HepG2 (cell line): ENCODE data around the gene PPP2R5C. TPM values are rescaled to one million over a fixed set of nuclear protein-coding genes. Genes with fewer than 3 reads are reported as not detected.
A peak's percentile ranks its signal among the peaks of the same experiment; 100 is the strongest.

Experiments used
- ATAC-seq: fragments of 200-7000 bp; cut with Tn5 transposase; 3 replicates; pipeline ENCODE4 v1.9.1; 2020; ENCODE audit warnings: mild to moderate bottlenecking, moderate library complexity
- BruUV-seq: library from RNA; stranded (reverse); fragments of 400-500 nt; replicated peaks from 2 replicates; lab custom pipeline; 2021; lab: Mats Ljungman, UMichigan
- CTCF ChIA-PET: fragments of 300-600 bp; formaldehyde crosslinking; extraction: SDS; loops from one replicate; lab custom pipeline; 2021; ENCODE audit warnings: low total read pairs, inconsistent platforms, low intra/inter-chr PET ratio; lab: Yijun Ruan, JAX
- POLR2A ChIA-PET: fragments of 350-600 bp; sonication (Branson Sonifier 250); formaldehyde crosslinking; loops from one replicate; lab custom pipeline; 2020; ENCODE audit warnings: antibody characterized with exemption, inconsistent platforms; lab: Yijun Ruan, JAX
- DNase-seq: peaks from one replicate; pipeline ENCODE4 v3.0.0-alpha.2; 2015; ENCODE audit warnings: low spot score
- FAIRE-seq: peaks from 3 replicates; lab custom pipeline; 2011; peaks lifted over from hg19 to GRCh38; lab: Jason Lieb, UNC
- H2AFZ ChIP-seq: one replicate; pipeline ENCODE4 v1.6.1; 2011; ENCODE audit warnings: low read length, inconsistent platforms
- H3K27ac ChIP-seq: fragments of 300-600 bp; 3 replicates; pipeline ENCODE4 v1.8.0; 2011; ENCODE audit warnings: mixed run types, mild to moderate bottlenecking, mixed read lengths, low read length, inconsistent platforms; ENCODE audit not compliant: insufficient read depth; ENCODE audit errors: extremely low read length
- H3K27me3 ChIP-seq, 2 experiments: fragments of 200-600 bp in 1 of 2; 2 replicates in 1 of 2; 3 replicates in 1 of 2; pipeline versions ENCODE4 v1.6.0 to v1.8.0; 2011; ENCODE audit warnings: low read length in 2 of 2, mild to moderate bottlenecking in 2 of 2, moderate library complexity in 2 of 2, inconsistent platforms in 1 of 2; ENCODE audit not compliant: insufficient read depth in 2 of 2, control insufficient read depth in 1 of 2
- H3K36me3 ChIP-seq, 2 experiments: fragments of 200-600 bp in 1 of 2; replicated peaks in 1 of 2; 2 replicates in 1 of 2; 3 replicates in 1 of 2; pipeline versions ENCODE4 v1.5.1 to v1.8.0; 2011; ENCODE audit warnings: low read length in 2 of 2, inconsistent platforms in 1 of 2; ENCODE audit not compliant: insufficient read depth in 2 of 2, control insufficient read depth in 1 of 2
- H3K4me1 ChIP-seq: 2 replicates; pipeline ENCODE4 v1.5.1; 2012; ENCODE audit warnings: low read length, inconsistent platforms; ENCODE audit not compliant: insufficient read depth
- H3K4me2 ChIP-seq: 2 replicates; pipeline ENCODE4 v1.6.0; 2011; ENCODE audit warnings: low read depth, low read length, inconsistent platforms
- H3K4me3 ChIP-seq, 3 experiments: fragments of 200-600 bp in 1 of 3; sonication (generic), shearing (Covaris generic) in 1 of 3; replicated peaks in 1 of 3; 2 replicates each; pipeline ENCODE4 v1.5.1; 2011 to 2016; ENCODE audit warnings: low read length in 3 of 3, inconsistent platforms in 2 of 3, low read depth in 2 of 3, mild to moderate bottlenecking in 2 of 3, control low read depth in 1 of 3, mixed read lengths in 1 of 3; ENCODE audit not compliant: insufficient read depth in 1 of 3
- H3K79me2 ChIP-seq: one replicate; pipeline ENCODE4 v1.6.1; 2011; ENCODE audit warnings: low read length, inconsistent platforms; ENCODE audit not compliant: insufficient read depth
- H3K9ac ChIP-seq: 2 replicates; pipeline ENCODE4 v1.6.0; 2011; ENCODE audit warnings: mild to moderate bottlenecking, low read depth, low read length, inconsistent platforms; ENCODE audit not compliant: insufficient read depth
- H3K9me3 ChIP-seq: 2 replicates; pipeline ENCODE4 v1.5.1; 2012; ENCODE audit warnings: mild to moderate bottlenecking, low read length
- H4K20me1 ChIP-seq: 2 replicates; pipeline ENCODE4 v1.6.0; 2011; ENCODE audit warnings: inconsistent platforms, mild to moderate bottlenecking, low read length, moderate library complexity; ENCODE audit not compliant: insufficient read depth
- BCL6 ChIP-seq: IDR thresholded peaks from 2 replicates; pipeline ENCODE4 v1.6.1; 2016; ENCODE audit warnings: missing genetic modification reagents, missing compliant biosample characterization
- CBX1 ChIP-seq: IDR thresholded peaks from one replicate; pipeline ENCODE4 v1.6.1; 2016; ENCODE audit warnings: antibody characterized with exemption, low read depth
- CEBPB ChIP-seq: IDR thresholded peaks from 2 replicates; pipeline ENCODE4 v1.6.1; 2011; ENCODE audit warnings: low read depth, low read length, improper control_type of control experiment, borderline replicate concordance
- KLF9 ChIP-seq: IDR thresholded peaks from 2 replicates; pipeline ENCODE4 v1.6.1; 2016; ENCODE audit warnings: low read depth
- MAFG ChIP-seq: sonication (generic); formaldehyde crosslinking; IDR thresholded peaks from 2 replicates; pipeline ENCODE4 v1.5.1; 2020; ENCODE audit warnings: mild to moderate bottlenecking, missing genetic modification reagents
- MIXL1 ChIP-seq: IDR thresholded peaks from 2 replicates; pipeline ENCODE4 v1.6.1; 2016
- SMAD1 ChIP-seq: sonication (generic); formaldehyde crosslinking; IDR thresholded peaks from 2 replicates; pipeline ENCODE4 v1.4.0; 2020; ENCODE audit warnings: missing genetic modification reagents, low read depth, mild to moderate bottlenecking, borderline replicate concordance
- ZNF251 ChIP-seq: sonication (generic); formaldehyde crosslinking; IDR thresholded peaks from 2 replicates; pipeline ENCODE4 v1.9.0; 2021; ENCODE audit warnings: mild to moderate bottlenecking, missing genetic modification reagents
- ZNF569 ChIP-seq: sonication (generic); formaldehyde crosslinking; IDR thresholded peaks from 2 replicates; pipeline ENCODE4 v1.5.0; 2020; ENCODE audit warnings: mild to moderate bottlenecking, missing genetic modification reagents, moderate library complexity, borderline replicate concordance
- ZNF816 ChIP-seq: sonication (generic); formaldehyde crosslinking; IDR thresholded peaks from 2 replicates; pipeline ENCODE4 v1.8.0; 2022; ENCODE audit warnings: missing genetic modification reagents, mild to moderate bottlenecking, borderline replicate concordance
- WGBS: methylation state at CpG from one replicate; pipeline ENCODE4 v1.1.6; 2017; ENCODE audit warnings: low lambda C conversion rate; 5-methylcytosine and 5-hydroxymethylcytosine counted together
- in situ Hi-C: cut with HindIII; loops from 2 replicates; pipeline ENCODE4 v1.10.0; 2017; ENCODE audit warnings: low pct_unique_long_range_greater_than_20kb; ENCODE audit not compliant: extremely low pct_ligation_motif_present
- intact Hi-C: fragments of 100-400 bp; cut with micrococcal nuclease; formaldehyde crosslinking; loops from one replicate; pipeline ENCODE4 v1.10.0; 2022; ENCODE audit not compliant: unreplicated experiment
- polyA plus RNA-seq, 8 experiments: library from polyadenylated mRNA; depleted of rRNA in 3 of 8; stranded (reverse) in 7 of 8; unstranded in 1 of 8; fragments of >200 nt; fragmentation: Illumina TruSeq in 4 of 8; extraction: Trizol in 4 of 8; gene quantifications; 2 replicates each; pipeline versions ENCODE4 v1.2.1 to v1.2.3, GENCODE V29; 2011 to 2016; ENCODE audit warnings: low read depth in 4 of 8, missing spikeins in 1 of 8, mixed read lengths in 1 of 8; ENCODE audit not compliant: insufficient read depth in 1 of 8
- total RNA-seq, 5 experiments: library from RNA; depleted of rRNA; stranded (reverse); fragments of >200 nt; fragmentation: Illumina TruSeq; extraction: Trizol; gene quantifications; 2 replicates each; pipeline ENCODE4 v1.2.3, GENCODE V29; 2016; ENCODE audit warnings: low read depth in 1 of 5

PPP2R5C gene
- total and polyA plus RNA-seq, 2 of the 13 experiments (the other 11 are each of a cell fraction or from before 2014, with no cell fraction given) = 74.3 to 78.5 TPM

DNA sequence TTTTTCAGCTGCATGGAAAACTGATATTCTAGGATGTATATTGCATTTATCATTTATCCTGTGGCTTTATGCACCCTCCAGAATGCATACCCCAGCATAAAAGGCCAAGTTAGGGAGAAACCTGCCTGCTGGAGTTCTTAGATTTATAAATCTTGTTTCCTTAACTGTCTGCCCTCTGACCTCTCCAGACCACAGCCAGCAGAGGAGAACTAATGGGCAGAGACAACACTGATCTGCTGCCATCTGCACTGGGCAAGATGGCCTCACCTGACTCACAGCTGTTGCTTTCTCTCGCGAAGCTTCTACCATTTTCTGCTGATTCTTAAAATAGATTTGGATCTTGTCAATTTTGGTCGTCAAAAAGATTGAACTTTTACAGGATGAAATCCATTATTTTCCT, 65.8 kb downstream of the PPP2R5C start (continued):
- TF ChIP-seq BCL6 (CRISPR knock-in tag) = no peak
- no peak for TF ChIP-seq MIXL1 (CRISPR knock-in tag)
- TF ChIP-seq ZNF816 (CRISPR knock-in tag) = no peak
- no peak for TF ChIP-seq KLF9
- no peak for TF ChIP-seq MAFG (CRISPR knock-in tag)
- TF ChIP-seq ZNF251 (CRISPR knock-in tag) = no peak

DNA sequence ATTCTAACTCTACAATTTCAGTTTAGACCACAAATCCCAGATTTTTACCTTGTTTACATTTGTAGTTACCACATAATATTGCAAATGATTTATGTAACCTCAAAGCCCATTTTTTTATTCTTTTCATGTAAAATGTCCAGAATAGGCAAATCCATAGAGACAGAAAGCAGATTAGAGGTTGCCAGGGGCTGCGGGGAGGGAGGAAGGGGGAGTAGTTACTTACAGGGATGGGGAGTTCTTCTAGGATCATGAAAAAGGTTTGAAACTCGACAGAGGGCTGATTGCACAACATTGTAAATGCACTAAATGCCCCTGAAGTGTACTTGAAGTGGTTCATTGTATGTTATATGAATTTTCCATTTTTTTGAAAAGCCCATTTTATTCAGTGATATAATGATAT, 66.5 kb downstream of the PPP2R5C start:
- H3K4me3 ChIP-seq = no peak overlapping the region
- in situ Hi-C loops = no loop called here
- intact Hi-C loops = no loop called here
- no peaks in the 10 kb centered on the region for H3K27me3 ChIP-seq
- H3K36me3 ChIP-seq = peaks cover 5 to 36% of the 10 kb centered on the region in 2 experiments
- CTCF ChIA-PET = no interaction called here
- no peaks in the 10 kb centered on the region for H3K9me3 ChIP-seq
- no peak overlapping the region for H2AFZ ChIP-seq
- POLR2A ChIA-PET = no interaction called here
- H4K20me1 ChIP-seq = 0 out of 2 replicates have a peak, but pooled peaks cover 3% of the 10 kb centered on the region
- H3K79me2 ChIP-seq = peaks cover 65% of the 10 kb centered on the region
- FAIRE-seq (no peak), DNase-seq (no peak), ATAC-seq (no peak)
- WGBS = 67% methylated on average over 2 of the region's 2 CpGs
- no peak overlapping the region for H3K9ac ChIP-seq
- no peak overlapping the region for H3K4me2 ChIP-seq
- H3K27ac ChIP-seq = no peak overlapping the region
- no peaks in the 10 kb centered on the region for H3K4me1 ChIP-seq
- no peak for TF ChIP-seq ZNF569 (CRISPR knock-in tag)
- peak; percentile 45; the same call in 1 of the 2 replicates for TF ChIP-seq CEBPB
- TF ChIP-seq SMAD1 = no peak
- TF ChIP-seq CBX1 = no peak
- no TSS peak for BruUV-seq
